K562 (cell line): ENCODE results near the gene CCNL2. TPM values are rescaled to one million over a fixed set of nuclear protein-coding genes. Genes with fewer than 3 reads are reported as not detected.

ENCODE experiments used
- BHLHE40 ChIP-seq: IDR thresholded peaks from 2 replicates; pipeline ENCODE4 v1.6.1; 2011; ENCODE audit warnings: low read length, improper control_type of control experiment
- CBFA2T2 ChIP-seq: fragments of 450-650 bp; conservative IDR thresholded peaks from 2 replicates; pipeline ENCODE4 v1.6.1; 2017; ENCODE audit warnings: mild to moderate bottlenecking
- KDM1A ChIP-seq, 2 experiments: fragments of 450-650 bp; IDR thresholded peaks; 2 replicates each; pipeline ENCODE4 v1.6.1; 2016; ENCODE audit warnings: mild to moderate bottlenecking in 2 of 2
- MYNN ChIP-seq, 2 experiments: sonication (generic); formaldehyde crosslinking in 1 of 2; IDR thresholded peaks; 2 replicates each; pipeline versions ENCODE4 v1.5.0 to v1.6.1; 2016 to 2020; ENCODE audit warnings: antibody characterized with exemption in 1 of 2, missing genetic modification reagents in 1 of 2
- POLR2A ChIP-seq: fragments of 450-650 bp; conservative IDR thresholded peaks from 2 replicates; pipeline ENCODE4 v1.6.1; 2016
- POLR2G ChIP-seq: fragments of 200-400 bp; formaldehyde crosslinking; IDR thresholded peaks from 2 replicates; pipeline ENCODE4 v1.6.1; 2017; ENCODE audit warnings: low read depth, mild to moderate bottlenecking, antibody characterized with exemption, low read length, moderate library complexity
- RBFOX2 ChIP-seq: fragments of 200-400 bp; formaldehyde crosslinking; IDR thresholded peaks from 2 replicates; pipeline ENCODE4 v1.6.1; 2017; ENCODE audit warnings: low read depth, mild to moderate bottlenecking, low read length, moderate library complexity
- SAFB2 ChIP-seq: fragments of 200-400 bp; formaldehyde crosslinking; IDR thresholded peaks from 2 replicates; pipeline ENCODE4 v1.6.1; 2018; ENCODE audit warnings: borderline replicate concordance, low read length, low read depth, moderate library complexity; ENCODE audit not compliant: severe bottlenecking
- STAT5A ChIP-seq: IDR thresholded peaks from 2 replicates; pipeline ENCODE4 v1.6.1; 2012; ENCODE audit warnings: low read length, inconsistent platforms, borderline replicate concordance
- ZBTB1 ChIP-seq: sonication (generic); formaldehyde crosslinking; IDR thresholded peaks from 2 replicates; pipeline ENCODE4 v1.8.1; 2023; ENCODE audit warnings: missing genetic modification reagents, low read depth, mild to moderate bottlenecking, borderline replicate concordance
- ZEB2 ChIP-seq: fragments of 450-650 bp; IDR thresholded peaks from 2 replicates; pipeline ENCODE4 v1.6.1; 2016
- ZNF143 ChIP-seq: sonication (generic); formaldehyde crosslinking; IDR thresholded peaks from 2 replicates; pipeline ENCODE4 v1.9.0; 2022; ENCODE audit warnings: mild to moderate bottlenecking, missing genetic modification reagents
- polyA plus RNA-seq, 8 experiments: library from polyadenylated mRNA; depleted of rRNA in 4 of 8; stranded (reverse) in 5 of 8; unstranded in 3 of 8; fragments of >200 nt; fragmentation: Nextera tagmentation in 2 of 8; fragmentation: Illumina TruSeq in 1 of 8; extraction: Ambion mirVana in 2 of 8; extraction: Trizol in 1 of 8; gene quantifications; 2 replicates each; pipeline versions ENCODE4 v1.2.1 to v1.2.3, GENCODE V29; 2011 to 2014; ENCODE audit warnings: inconsistent platforms in 1 of 8, missing spikeins in 1 of 8
- total RNA-seq, 7 experiments: library from RNA; depleted of rRNA in 6 of 7; stranded (reverse); fragments of >200 nt in 6 of 7; fragmentation: Illumina TruSeq in 2 of 7; extraction: Trizol in 2 of 7; gene quantifications; 2 replicates each; pipeline versions ENCODE4 v1.2.1 to v1.2.3, GENCODE V29; 2011 to 2021; ENCODE audit warnings: low replicate concordance in 1 of 7
- TF ChIP-seq, protein P1 (sequence below): fragments of 450-650 bp; IDR thresholded peaks from 2 replicates; pipeline ENCODE4 v1.6.1; 2016; ENCODE audit warnings: mild to moderate bottlenecking, moderate library complexity
- TF ChIP-seq, protein P2 (sequence below): sonication (generic); formaldehyde crosslinking; IDR thresholded peaks from 2 replicates; pipeline ENCODE4 v1.9.0; 2022; ENCODE audit warnings: mild to moderate bottlenecking, missing genetic modification reagents
- TF ChIP-seq, protein P3 (sequence below), 2 experiments: fragments of 450-650 bp in 1 of 2; sonication (generic) in 1 of 2; formaldehyde crosslinking; conservative IDR thresholded peaks; 2 replicates each; pipeline versions ENCODE4 v1.4.0 to v1.8.1; 2020 to 2022; ENCODE audit warnings: mild to moderate bottlenecking in 1 of 2, missing genetic modification reagents in 1 of 2

CCNL2 gene
- total and polyA plus RNA-seq, 9 of the 15 experiments (the other 6 are each of a cell fraction or from before 2014, with no cell fraction given), result 2.8 to 287 (median 94.5) TPM

DNA sequence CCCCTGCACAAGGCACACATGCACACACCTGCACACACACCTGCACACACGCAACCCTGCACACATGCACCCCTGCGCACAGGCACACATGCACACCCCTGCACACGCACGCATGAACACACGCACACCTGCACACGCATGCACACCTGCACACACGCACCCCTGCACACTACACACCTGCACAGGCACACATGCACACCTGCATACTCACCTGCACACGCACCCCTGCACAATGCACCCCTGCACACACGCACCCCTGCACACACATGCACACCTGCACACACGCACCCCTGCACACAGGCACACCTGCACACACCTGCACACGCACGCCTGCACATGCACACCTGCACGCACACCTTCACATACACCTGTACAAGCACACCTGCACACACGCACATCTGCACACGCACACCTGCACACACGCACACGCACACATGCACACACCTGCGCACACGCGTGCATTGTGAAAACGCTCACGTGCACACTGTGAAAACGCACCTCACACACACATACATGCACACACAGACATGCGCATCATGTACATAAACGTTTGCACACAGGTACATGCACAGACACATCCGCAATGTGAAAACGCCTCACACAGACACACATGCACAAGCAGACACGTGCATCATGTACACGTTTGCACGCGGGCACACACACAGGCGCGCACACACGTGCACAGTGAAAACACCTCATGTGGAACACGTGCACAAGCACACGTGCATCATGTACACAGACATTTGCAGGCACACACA is 58.2 kb downstream of the CCNL2 start (continued):
- TF ChIP-seq, protein P1, sequence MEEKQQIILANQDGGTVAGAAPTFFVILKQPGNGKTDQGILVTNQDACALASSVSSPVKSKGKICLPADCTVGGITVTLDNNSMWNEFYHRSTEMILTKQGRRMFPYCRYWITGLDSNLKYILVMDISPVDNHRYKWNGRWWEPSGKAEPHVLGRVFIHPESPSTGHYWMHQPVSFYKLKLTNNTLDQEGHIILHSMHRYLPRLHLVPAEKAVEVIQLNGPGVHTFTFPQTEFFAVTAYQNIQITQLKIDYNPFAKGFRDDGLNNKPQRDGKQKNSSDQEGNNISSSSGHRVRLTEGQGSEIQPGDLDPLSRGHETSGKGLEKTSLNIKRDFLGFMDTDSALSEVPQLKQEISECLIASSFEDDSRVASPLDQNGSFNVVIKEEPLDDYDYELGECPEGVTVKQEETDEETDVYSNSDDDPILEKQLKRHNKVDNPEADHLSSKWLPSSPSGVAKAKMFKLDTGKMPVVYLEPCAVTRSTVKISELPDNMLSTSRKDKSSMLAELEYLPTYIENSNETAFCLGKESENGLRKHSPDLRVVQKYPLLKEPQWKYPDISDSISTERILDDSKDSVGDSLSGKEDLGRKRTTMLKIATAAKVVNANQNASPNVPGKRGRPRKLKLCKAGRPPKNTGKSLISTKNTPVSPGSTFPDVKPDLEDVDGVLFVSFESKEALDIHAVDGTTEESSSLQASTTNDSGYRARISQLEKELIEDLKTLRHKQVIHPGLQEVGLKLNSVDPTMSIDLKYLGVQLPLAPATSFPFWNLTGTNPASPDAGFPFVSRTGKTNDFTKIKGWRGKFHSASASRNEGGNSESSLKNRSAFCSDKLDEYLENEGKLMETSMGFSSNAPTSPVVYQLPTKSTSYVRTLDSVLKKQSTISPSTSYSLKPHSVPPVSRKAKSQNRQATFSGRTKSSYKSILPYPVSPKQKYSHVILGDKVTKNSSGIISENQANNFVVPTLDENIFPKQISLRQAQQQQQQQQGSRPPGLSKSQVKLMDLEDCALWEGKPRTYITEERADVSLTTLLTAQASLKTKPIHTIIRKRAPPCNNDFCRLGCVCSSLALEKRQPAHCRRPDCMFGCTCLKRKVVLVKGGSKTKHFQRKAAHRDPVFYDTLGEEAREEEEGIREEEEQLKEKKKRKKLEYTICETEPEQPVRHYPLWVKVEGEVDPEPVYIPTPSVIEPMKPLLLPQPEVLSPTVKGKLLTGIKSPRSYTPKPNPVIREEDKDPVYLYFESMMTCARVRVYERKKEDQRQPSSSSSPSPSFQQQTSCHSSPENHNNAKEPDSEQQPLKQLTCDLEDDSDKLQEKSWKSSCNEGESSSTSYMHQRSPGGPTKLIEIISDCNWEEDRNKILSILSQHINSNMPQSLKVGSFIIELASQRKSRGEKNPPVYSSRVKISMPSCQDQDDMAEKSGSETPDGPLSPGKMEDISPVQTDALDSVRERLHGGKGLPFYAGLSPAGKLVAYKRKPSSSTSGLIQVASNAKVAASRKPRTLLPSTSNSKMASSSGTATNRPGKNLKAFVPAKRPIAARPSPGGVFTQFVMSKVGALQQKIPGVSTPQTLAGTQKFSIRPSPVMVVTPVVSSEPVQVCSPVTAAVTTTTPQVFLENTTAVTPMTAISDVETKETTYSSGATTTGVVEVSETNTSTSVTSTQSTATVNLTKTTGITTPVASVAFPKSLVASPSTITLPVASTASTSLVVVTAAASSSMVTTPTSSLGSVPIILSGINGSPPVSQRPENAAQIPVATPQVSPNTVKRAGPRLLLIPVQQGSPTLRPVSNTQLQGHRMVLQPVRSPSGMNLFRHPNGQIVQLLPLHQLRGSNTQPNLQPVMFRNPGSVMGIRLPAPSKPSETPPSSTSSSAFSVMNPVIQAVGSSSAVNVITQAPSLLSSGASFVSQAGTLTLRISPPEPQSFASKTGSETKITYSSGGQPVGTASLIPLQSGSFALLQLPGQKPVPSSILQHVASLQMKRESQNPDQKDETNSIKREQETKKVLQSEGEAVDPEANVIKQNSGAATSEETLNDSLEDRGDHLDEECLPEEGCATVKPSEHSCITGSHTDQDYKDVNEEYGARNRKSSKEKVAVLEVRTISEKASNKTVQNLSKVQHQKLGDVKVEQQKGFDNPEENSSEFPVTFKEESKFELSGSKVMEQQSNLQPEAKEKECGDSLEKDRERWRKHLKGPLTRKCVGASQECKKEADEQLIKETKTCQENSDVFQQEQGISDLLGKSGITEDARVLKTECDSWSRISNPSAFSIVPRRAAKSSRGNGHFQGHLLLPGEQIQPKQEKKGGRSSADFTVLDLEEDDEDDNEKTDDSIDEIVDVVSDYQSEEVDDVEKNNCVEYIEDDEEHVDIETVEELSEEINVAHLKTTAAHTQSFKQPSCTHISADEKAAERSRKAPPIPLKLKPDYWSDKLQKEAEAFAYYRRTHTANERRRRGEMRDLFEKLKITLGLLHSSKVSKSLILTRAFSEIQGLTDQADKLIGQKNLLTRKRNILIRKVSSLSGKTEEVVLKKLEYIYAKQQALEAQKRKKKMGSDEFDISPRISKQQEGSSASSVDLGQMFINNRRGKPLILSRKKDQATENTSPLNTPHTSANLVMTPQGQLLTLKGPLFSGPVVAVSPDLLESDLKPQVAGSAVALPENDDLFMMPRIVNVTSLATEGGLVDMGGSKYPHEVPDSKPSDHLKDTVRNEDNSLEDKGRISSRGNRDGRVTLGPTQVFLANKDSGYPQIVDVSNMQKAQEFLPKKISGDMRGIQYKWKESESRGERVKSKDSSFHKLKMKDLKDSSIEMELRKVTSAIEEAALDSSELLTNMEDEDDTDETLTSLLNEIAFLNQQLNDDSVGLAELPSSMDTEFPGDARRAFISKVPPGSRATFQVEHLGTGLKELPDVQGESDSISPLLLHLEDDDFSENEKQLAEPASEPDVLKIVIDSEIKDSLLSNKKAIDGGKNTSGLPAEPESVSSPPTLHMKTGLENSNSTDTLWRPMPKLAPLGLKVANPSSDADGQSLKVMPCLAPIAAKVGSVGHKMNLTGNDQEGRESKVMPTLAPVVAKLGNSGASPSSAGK, result no peak
- TF ChIP-seq MYNN (IDR thresholded peaks at IDR 0.05) (peak; percentile 52), MYNN (CRISPR knock-in tag; IDR thresholded peaks at IDR 0.05) (no peak), ZEB2 (peak; percentile 77), BHLHE40 (no peak), SAFB2 (no peak), STAT5A (peak; percentile 59; the same call in 1 of the 2 replicates), ZNF143 (CRISPR knock-in tag) (peak; percentile 33; the same call in 1 of the 2 replicates), POLR2G (peak; percentile 55), ZBTB1 (0 out of 2 replicates have a peak, but pooled peaks have one; percentile 24), KDM1A (IDR thresholded peaks at IDR 0.05) (peak in 1 of 2 experiments; percentile 66; a peak in 1 of 4 replicates), CBFA2T2 (0 out of 2 replicates have a peak, but pooled peaks have one; percentile 7), RBFOX2 (0 out of 2 replicates have a peak, but pooled peaks have one; percentile 10), POLR2A (0 out of 2 replicates have a peak, but pooled peaks have one; percentile 40)
- TF ChIP-seq, protein P2, sequence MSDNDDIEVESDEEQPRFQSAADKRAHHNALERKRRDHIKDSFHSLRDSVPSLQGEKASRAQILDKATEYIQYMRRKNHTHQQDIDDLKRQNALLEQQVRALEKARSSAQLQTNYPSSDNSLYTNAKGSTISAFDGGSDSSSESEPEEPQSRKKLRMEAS, result peak; percentile 35; the same call in 1 of the 2 replicates
- TF ChIP-seq, protein P3, sequence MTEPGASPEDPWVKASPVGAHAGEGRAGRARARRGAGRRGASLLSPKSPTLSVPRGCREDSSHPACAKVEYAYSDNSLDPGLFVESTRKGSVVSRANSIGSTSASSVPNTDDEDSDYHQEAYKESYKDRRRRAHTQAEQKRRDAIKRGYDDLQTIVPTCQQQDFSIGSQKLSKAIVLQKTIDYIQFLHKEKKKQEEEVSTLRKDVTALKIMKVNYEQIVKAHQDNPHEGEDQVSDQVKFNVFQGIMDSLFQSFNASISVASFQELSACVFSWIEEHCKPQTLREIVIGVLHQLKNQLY (CRISPR knock-in tag; conservative IDR thresholded peaks at IDR 0.05), result no peak
